ENCODE data around the gene STARD13.

The STARD13 gene

DNA sequence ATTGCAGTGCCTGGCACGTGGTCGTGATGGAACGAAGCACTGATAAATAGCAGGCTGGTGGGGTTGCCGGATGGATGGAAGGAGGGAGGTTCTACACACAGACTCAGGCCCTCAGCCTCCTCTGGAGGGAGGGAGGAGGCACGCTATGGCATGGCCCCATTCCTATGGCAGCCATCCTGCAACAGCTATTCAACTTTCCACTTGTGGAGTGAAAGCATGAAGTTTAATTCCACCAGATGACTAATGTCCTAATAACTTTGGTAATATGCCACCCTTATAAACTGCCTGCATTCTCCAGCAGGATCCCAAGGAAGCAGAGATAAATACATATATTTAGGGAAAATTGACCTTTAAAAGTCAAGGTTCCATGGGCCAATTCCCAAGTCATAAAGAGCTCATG is 176.9 kb downstream of the STARD13 start:
- no peak for DNase-seq

DNA sequence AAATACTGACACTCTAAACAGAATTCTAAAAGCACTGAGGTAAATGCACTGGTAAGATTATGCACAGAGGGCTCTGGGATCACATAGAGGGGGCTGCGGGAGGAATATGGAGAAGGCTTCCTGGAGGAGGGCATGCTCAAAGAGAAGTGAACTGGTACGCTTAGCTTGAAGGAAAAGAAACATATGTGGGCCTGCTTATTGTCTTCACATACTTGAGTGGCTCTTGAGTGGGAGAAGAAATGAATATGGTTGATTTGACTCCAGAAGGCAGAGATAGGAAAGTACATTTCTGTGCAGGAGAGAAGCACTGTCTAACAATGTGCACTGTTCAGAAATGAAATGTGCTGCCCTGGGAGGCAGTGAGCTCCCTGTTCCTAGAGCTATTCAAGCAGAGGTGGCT is 178.2 kb downstream of the STARD13 start:
- DNase-seq = no peak

- DNase-seq = no peak
Observed at GRCh38 chr13:33106656-33107360, 178.7 kb downstream of the STARD13 start.

DNA sequence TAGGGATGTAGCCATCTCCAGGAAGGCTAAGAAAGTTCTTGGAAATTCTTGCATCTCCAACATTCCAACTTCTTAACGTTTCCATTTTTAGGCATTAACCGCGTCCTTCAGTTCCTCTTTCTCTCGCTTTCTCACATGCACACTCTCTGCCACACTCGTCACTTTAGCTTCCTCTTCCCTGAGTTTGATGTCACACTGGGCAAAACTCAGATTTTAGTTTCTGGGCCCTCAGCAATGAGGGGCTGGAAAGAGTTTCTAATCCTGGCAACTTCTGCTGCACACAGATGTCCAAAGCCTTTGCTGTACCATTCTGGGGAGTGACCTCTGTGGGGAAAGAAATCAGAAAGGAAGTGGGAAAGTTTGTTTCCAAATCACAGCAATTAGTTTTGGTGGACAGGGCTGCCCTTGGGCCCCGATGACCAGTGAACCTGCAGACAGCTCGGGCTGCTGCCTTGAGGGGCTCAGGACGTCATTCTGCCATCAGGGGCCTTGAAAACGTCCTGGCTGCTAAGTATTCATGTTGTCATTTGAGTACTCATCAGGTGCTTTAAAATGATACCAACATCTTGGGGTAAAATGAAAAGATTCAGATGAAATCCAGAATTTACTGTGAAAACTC is 180.1 kb downstream of the STARD13 start:
- DNase-seq = no peak

- no peak for DNase-seq
Observed at GRCh38 chr13:33103457-33103856, 182.1 kb downstream of the STARD13 start.

DNA sequence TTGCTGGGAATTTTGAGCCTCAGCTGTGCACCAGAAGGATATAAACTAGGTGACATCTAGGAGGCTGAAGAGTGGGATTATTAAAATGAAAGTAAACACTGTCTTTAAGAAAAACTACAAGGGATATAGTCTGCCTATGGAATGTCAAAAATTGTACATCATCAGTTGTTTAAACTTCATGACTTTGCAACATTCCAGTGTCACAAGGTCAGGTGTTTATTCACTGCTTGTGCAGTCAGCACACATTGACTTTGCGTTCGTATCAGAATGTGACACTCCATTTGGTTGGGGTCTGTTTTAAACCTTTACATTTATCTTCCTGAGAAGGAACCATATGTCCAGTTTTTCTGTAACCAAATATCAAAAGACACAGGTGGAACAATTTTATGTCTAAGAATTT is 183.7 kb downstream of the STARD13 start:
- no peak for DNase-seq

- no peak for DNase-seq
Observed at GRCh38 chr13:33100886-33101285, 184.7 kb downstream of the STARD13 start.

- DNase-seq = no peak
Observed at GRCh38 chr13:33099860-33100259, 185.7 kb downstream of the STARD13 start.

- no peak for DNase-seq
Observed at GRCh38 chr13:33096886-33097605, 188.5 kb downstream of the STARD13 start.

- no peak for DNase-seq
Observed at GRCh38 chr13:33092073-33092987, 193.2 kb downstream of the STARD13 start.

DNA sequence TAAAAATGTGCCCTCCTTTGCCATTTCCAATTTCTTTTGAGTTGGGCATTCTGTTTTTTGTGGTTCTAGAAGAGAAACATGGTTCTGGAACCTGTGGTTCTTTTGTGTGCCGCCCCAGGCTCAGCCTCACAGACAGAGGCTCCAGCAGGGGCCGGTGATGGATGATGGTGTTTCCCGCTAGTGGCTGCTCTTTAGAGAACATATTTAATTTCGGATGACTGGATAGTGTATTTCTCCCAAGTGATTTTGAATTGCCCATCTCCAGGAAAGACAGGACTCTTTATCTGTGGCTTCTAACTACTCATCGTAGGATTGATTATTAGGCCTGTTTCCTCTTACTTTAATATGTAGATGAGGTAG is 194.2 kb downstream of the STARD13 start:
- DNase-seq = no peak

DNA sequence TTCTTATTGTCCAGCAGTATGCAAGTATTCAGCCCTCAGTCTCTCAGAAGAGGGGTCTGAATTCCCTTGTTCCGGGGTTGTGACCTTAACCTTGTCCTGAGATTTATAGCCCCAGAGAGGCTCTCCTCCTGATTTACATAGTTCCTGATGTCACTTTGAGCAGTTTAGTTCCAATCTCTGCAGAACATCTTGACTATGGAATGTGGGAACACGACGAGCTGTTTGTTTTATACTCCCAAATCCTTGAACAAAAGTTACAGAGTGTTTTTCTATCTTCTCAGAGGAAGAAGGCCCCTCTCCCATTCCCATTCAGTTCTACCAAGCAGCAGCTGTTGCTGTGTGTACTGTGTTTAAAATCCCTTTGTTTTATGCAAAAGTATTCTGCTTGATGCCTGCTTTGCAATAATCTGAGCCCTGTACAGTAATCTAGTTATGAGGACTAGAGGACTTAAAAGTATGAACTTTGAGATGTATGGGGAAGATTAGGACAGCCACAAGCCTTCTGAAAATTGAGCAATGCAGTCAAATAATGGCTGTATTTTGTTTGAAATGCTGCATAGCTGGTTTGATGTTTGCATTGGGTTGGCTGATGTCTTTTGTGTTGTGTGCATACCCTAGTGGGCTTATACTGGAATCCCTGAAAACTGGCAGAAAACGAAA is 194.7 kb downstream of the STARD13 start:
- no peak for DNase-seq

GRCh38 chr13:33089311-33089710 is 196.2 kb downstream of the STARD13 start:
- no peak for DNase-seq

DNA sequence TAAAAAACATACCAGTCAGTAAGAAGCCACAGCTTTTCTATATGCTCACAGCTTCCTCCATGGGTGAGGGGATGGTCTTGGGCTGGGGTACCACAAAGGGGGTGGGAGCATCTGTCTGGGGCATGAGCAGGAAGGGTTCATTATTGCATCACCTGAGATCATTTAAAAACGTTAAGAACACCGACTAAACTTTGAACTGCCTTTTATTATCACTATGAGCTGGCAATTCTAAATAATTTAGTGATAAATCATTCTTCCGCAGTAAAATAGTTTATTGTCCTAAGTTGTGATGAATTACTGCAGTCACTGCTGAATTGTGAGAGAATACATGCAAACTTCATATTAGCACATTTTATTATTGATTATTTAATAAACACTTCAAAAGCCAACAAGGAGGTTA is 197.8 kb downstream of the STARD13 start:
- DNase-seq = no peak

DNA sequence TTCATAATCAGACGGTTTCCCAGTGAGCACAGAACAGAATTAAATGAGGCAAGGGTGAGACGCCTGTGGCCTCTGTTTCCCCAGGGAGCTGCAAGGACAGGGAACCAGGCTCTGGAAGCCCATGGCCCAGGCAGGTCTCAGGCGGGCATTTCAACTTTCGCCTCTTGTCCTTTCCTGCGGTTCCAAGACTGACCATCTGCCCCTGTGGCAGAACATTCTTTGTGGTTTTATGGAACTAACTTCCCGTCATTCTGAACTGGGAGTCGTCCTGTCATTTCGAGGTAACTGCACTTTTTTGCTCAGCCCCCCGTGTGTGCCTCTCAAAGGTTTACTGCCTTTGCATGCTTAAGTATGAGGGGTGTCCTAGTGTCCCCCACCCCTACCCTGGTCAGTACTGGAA is 198.5 kb downstream of the STARD13 start:
- no peak for DNase-seq

DNA sequence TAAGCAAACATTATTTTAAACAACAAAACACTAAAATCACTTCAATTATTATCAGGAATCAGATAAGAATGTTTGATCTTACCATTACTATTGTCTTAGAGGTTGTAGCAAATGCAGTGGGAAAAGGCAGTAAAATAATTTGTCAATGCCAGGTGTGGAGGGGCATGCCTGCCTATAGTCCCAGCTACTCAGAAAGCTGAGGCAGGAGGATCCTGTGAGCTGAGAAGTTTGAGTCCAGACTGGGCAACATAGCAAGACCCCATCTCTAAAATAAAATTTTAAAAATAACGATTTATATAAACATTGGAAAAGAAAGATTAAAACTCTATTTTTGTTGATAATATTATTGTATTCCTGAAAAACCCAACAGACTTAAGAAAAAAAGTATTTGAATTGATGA is 202.5 kb downstream of the STARD13 start:
- no peak for DNase-seq

DNA sequence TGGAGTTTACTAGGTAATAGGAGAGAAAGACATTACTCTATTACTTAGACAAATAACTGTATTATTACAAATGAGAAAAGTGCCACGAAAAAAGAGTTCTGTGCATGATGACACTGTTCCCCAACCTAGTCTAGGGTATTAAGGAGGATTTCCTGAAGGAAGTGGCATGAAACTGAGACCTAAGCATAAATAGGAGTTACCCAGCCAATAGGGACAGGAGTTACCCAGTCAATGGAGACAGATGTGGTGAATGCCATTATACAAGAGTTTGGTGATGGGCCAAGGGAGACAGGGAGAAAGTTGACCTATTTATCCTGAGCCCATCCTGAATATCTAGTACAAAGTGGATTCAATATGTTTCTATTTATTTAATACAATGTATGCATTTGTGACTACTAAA is 203.9 kb downstream of the STARD13 start:
- no peak for DNase-seq

DNA sequence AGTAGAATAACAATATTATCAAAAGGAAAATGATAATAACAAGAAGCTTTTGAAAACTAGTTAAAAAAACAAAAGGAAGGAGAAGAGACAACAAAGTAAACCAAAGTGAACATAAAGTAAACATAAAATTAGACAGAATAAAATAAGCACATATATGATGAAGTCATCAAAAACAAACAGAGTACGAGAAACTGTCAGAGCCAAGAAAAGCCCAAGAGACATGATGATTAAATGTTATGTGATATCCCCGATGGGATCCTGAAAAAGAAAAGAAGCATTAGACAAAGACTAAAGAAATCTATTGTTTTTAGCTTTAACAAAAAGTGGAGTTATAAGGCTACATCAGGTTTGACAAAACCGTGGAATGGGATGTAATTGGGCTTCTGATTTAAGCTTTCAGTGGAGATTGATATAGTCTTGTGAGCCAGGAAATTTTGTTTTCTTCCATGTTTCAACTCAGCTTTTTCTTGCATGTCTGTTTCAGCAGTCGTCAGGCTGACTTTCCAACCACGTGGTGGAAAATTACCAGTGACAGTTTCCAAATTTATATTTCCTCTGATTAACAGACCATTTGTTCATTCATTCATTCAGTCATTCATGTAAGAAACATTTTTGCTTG is 204.5 kb downstream of the STARD13 start:
- no peak for DNase-seq

DNA sequence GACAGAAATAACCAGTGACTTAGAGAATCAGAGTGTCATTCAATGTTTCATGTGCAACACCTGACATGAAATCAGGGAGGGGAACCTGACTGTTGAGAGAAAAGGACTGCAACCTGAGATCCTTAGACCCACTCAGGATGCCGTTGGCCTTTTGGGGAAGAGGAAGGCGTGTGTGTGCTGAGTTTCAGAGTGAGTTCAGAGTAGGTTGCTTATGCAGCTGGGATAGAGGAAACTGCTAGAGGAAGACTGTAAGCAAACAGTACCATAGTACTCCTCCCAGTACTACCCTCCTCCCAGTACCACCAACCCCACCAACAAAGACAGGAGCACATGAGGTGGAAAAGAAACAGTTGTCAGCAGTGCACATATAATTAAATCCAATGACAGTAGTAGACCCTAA is 205.6 kb downstream of the STARD13 start:
- DNase-seq = no peak

DNA sequence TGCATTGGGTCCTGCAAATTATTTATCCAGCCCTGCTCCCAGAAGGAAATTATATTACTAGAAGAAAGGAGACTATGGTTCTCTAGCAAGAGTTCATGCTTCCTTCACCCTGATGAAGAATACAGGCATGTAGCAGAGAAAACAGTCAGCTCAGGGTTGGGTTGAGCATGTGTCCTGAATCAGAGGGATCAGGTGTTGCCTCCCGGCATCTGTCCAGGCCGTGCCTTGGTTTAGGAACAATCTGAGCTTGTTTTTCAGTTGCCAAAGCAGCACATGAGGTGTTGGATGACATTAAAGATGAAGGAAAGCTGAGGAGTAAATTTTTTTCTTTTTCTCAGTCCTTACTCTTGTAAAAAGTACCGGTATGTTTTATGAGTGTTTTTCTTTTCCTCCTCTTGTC is 207.3 kb downstream of the STARD13 start:
- DNase-seq = no peak

DNA sequence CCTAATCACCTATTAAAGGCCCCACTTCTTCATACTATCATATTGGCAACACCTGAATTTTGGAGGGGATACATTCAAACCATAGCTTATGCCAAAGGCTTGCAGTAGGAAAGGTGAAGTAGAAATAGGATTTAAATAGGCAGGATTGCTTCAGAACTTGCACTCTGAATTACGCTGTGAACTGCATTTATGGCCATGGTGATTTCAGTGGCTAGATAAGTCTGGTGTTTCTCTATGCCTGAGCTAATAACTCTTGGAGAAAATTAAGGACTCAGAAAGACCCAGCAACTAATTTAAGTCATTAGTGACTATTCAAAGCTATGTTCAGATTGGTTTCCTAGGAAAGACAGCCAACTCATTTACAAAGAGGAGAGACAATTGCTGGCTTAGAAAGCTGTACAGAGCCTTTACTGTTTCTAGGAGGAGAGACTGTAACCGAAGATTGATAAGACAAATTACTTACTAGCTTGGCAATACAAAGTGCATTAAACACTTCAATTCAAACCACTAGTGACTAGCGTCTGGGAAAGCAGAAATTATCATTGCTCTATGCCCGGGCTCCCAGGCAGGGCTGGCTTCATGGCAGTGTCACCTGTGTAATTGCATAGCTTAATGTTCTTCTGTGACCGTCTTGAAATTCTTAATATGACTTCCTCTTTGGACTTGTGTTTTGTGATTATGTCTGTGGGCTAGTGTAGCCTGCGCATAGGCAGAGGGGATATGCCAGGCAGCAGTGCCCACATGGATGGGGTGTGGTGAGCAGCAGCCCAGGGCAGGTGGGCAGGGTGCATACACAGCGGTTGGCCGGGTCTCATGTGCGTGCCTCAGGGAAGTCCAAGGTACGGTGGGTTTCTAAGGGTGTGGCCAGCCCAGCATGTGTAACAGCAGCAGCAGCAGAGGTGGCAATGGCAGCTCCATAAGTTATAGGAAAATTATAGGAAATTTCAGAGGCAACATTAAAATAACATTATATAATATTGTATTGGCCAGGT is 209.3 kb downstream of the STARD13 start:
- no peak for DNase-seq

Data from NCI-H2081 treated with DMSO at 0.1 percent for 48 hours (cell line).